Lung (tissue), 12 donors: ENCODE data around the gene B4GALT6. TPM values are rescaled to one million over a fixed set of nuclear protein-coding genes. Genes with fewer than 3 reads are reported as not detected.
A peak's percentile ranks its signal among the peaks of the same experiment; 100 is the strongest.

Source experiments
- ATAC-seq: fragments of 200-7000 bp; cut with Tn5 transposase; one replicate; pipeline ENCODE4 v1.9.1; 2020; ENCODE audit warnings: moderate number of reproducible peaks; ENCODE audit not compliant: insufficient read depth, low FRiP score
- DNase-seq, 3 donors: peaks; one replicate each; pipeline ENCODE4 v3.0.0-alpha.2; 2013 to 2017
- H3K27ac ChIP-seq, 2 donors: one replicate each; pipeline ENCODE4 v1.5.1; 2013; ENCODE audit warnings: mild to moderate bottlenecking in 2 of 2, moderate library complexity in 2 of 2, control low read depth in 1 of 2, inconsistent platforms in 1 of 2, low read depth in 1 of 2, low read length in 1 of 2
- H3K27me3 ChIP-seq, 3 donors: one replicate each; pipeline ENCODE4 v1.5.1; 2013; ENCODE audit warnings: low read length in 2 of 3; ENCODE audit not compliant: control insufficient read depth in 3 of 3, insufficient read depth in 3 of 3
- H3K36me3 ChIP-seq, 4 donors: one replicate each; pipeline ENCODE4 v1.5.1; 2013; ENCODE audit warnings: low read length in 4 of 4, mild to moderate bottlenecking in 1 of 4, moderate library complexity in 1 of 4; ENCODE audit not compliant: control insufficient read depth in 4 of 4, insufficient read depth in 4 of 4
- H3K4me1 ChIP-seq, 5 donors: one replicate each; pipeline ENCODE4 v1.5.1; 2013; ENCODE audit warnings: low read length in 5 of 5, mild to moderate bottlenecking in 2 of 5, moderate library complexity in 1 of 5; ENCODE audit not compliant: control insufficient read depth in 5 of 5, insufficient read depth in 5 of 5
- H3K4me3 ChIP-seq: one replicate; pipeline ENCODE4 v1.5.1; 2013; ENCODE audit warnings: mild to moderate bottlenecking, control low read depth, moderate library complexity
- H3K9ac ChIP-seq, 2 donors: one replicate each; pipeline ENCODE4 v1.5.1; 2013; ENCODE audit warnings: low read length in 2 of 2, control low read depth in 1 of 2; ENCODE audit not compliant: insufficient read depth in 1 of 2
- H3K9me3 ChIP-seq, 4 donors: one replicate each; pipeline ENCODE4 v1.5.1; 2013; ENCODE audit warnings: low read length in 3 of 4, mild to moderate bottlenecking in 1 of 4, moderate library complexity in 1 of 4; ENCODE audit not compliant: control insufficient read depth in 4 of 4, insufficient read depth in 3 of 4
- CTCF ChIP-seq: IDR thresholded peaks from 2 replicates; pipeline ENCODE4 v1.5.1; 2012; ENCODE audit warnings: mild to moderate bottlenecking; ENCODE audit errors: control extremely low read depth, extremely low read depth
- WGBS, 2 donors: extraction: QIAGEN DNeasy Blood & Tissue Kit; methylation state at CpG; one replicate each; pipeline ENCODE4 v1.1.7; 2013; 5-methylcytosine and 5-hydroxymethylcytosine counted together
- polyA plus RNA-seq, 2 donors: library from polyadenylated mRNA; stranded (reverse); fragments of 200-250 nt; gene quantifications; one replicate each; pipeline ENCODE4 v1.2.1, GENCODE V29; 2013
- total RNA-seq, 2 donors: library from RNA; depleted of rRNA in 1 of 2; stranded (reverse); fragments of >200 nt in 1 of 2; gene quantifications; one replicate each; pipeline ENCODE4 v1.2.1, GENCODE V29; 2014 to 2021
- donor health status: control.
- donor health status: control.
- donor health status: Bipolar disorder and iron deficiency.
- donor health status: healthy.
- donor health status: DM: yes; HTN: yes; CAD: no.

The B4GALT6 gene
- total and polyA plus RNA-seq, 4 donors = 0.86 to 7.5 (median 3.0) TPM

DNA sequence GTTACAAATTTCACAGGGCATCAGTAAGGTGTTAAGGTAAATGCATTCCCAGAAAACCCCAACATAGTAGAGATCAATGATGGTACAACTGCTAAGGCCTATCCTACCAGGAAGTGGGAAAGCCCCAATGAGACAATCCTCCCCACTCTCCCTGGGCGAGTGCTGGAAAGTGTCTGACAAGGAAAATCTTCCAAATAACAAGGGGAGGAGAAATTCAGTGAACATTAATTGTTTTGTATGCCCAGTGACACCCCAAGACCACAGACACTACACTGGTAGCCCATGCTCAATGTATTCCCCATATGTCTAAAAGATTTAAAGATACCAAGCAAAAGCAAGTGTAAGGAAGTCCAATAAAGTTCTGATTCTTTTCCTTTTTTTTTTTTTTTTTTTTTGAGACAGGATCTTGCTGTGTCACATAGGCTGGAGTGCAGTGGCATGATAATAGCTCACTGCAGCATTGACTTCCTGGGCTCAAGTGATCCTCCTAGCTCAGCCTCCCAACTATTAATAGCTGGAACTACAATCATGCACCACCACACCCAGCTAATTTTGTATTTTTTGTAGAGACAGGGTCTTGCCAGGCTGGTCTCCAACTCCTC, 24.7 kb downstream of the B4GALT6 start:
- DNase-seq (no peak), ATAC-seq (no peak)
- 91 to 95% methylated on average over 1 of the region's 1 CpG for WGBS, 2 donors
- Histone ChIP-seq H3K27ac (no peak overlapping the region), H3K9me3 (no peaks in the 10 kb centered on the region), H3K9ac (no peak overlapping the region), H3K36me3 (no peaks in the 10 kb centered on the region), H3K4me1 (peaks cover 0 to 21% (median 0%) of the 10 kb centered on the region in 5 donors), H3K4me3 (no peak overlapping the region), H3K27me3 (no peaks in the 10 kb centered on the region)
- no peak for TF ChIP-seq CTCF

GRCh38 chr18:31658670-31659575, 25.5 kb downstream of the B4GALT6 start:
- 51 to 53% methylated on average over 10 of the region's 10 CpGs for WGBS, 2 donors
- Histone ChIP-seq H3K9me3 (no peaks in the 10 kb centered on the region), H3K9ac (no peak overlapping the region), H3K27ac (no peak overlapping the region), H3K27me3 (no peaks in the 10 kb centered on the region), H3K36me3 (no peaks in the 10 kb centered on the region), H3K4me1 (peaks cover 0 to 21% (median 0%) of the 10 kb centered on the region in 5 donors), H3K4me3 (no peak overlapping the region)
- ATAC-seq (no peak), DNase-seq (peak in 2 of 3 donors; percentile 19 to 42)
- no peak for TF ChIP-seq CTCF

GRCh38 chr18:31657823-31658669, 26.3 kb downstream of the B4GALT6 start:
- DNase-seq (no peak), ATAC-seq (no peak)
- WGBS, 2 donors = 84 to 86% methylated on average over 12 of the region's 12 CpGs
- no peak overlapping the region for H3K9ac ChIP-seq
- H3K4me1 ChIP-seq = peaks cover 0 to 21% (median 0%) of the 10 kb centered on the region in 5 donors
- no peak overlapping the region for H3K27ac ChIP-seq
- no peak overlapping the region for H3K4me3 ChIP-seq
- TF ChIP-seq CTCF = no peak
- no peaks in the 10 kb centered on the region for H3K9me3 ChIP-seq
- H3K27me3 ChIP-seq = no peaks in the 10 kb centered on the region
- no peaks in the 10 kb centered on the region for H3K36me3 ChIP-seq
